ENCODE results near the gene TMEM233.

The TMEM233 gene

DNA sequence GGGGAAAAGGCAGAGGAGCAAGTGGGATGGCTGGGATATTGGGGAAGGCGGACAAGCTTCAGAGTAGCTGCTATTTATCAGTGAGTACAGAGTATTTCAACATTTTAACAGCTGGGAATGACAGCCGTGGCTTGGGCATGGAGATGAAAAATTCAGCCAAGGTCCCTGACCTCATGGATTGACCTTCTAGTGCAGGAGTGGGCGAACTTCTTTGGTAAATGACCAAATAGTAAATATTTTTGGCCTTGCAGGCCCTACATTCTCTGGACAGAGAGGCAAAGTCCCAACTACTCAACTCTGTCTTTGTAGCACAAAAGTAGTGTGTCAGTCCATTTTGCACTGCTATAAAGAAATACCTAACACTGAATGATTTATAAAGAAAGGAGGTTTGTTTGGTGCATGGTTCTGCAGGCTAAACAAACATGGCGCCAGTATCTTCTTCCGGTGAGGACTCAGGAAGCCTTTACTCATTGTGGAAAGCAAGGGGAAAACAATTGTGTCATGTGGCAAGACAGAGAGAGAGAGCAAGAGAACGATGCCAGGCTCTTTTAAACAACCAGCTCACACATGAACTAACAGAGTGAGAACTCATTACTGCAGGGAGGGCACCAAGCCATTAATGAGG lies 33.6 kb downstream of the TMEM233 start:
- TF ChIP-seq GATA3 (IDR thresholded peaks at IDR 0.05; ENCODE audit: low read depth, low read length) = no peak
- TF ChIP-seq GATA2 (IDR thresholded peaks at IDR 0.05; ENCODE audit: low read depth, low read length) = no peak

DNA sequence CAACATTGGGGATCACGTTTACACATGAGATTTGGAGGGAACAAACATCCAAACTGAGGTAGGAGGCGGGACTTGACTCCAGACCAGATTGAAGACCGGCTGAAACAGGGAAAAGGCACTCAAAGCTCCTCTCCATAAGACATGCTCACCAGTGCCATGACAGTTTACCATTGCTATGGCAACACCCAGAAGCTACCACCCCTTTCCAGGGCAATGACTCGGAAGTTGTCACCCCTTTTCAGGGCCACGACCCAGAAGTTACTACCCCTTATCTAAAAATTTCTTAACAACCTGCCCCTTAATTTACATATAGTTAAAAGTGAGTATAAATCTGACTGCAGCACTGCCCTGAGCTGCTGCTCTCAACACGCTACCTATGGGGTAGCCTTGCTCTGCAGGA lies 34.1 kb downstream of the TMEM233 start:
- TF ChIP-seq GATA3 (IDR thresholded peaks at IDR 0.05; ENCODE audit: low read depth, low read length) = no peak
- no peak for TF ChIP-seq GATA2 (IDR thresholded peaks at IDR 0.05; ENCODE audit: low read depth, low read length)

DNA sequence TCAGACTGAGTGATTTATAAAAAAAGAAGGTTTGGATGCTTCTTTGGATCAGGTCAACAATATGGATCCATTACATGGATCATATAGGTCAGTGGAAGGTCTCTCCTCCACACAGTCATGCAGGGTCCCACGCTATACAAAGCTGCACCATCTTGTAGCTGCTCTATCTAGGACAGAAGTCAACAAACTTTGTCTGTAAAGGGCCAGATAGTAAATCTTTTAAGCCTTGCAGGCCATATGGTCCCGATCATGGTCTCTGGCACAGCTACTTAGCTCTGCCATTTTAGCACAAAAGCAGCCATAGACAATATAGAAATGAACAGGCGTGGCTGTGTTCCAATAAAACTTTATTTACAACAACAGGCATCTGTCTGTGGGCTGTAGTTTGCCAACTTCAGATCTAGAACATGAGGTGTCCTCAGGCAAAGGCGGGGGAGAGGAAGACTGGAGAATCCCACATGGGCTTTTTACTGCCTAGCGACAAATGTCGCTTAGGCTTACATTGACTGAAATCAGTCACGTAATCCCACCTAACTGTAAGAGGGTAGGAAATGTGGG lies 36.7 kb downstream of the TMEM233 start:
- TF ChIP-seq GATA3 (IDR thresholded peaks at IDR 0.05; ENCODE audit: low read depth, low read length) (no peak), GATA2 (IDR thresholded peaks at IDR 0.05; ENCODE audit: low read depth, low read length) (no peak)

DNA sequence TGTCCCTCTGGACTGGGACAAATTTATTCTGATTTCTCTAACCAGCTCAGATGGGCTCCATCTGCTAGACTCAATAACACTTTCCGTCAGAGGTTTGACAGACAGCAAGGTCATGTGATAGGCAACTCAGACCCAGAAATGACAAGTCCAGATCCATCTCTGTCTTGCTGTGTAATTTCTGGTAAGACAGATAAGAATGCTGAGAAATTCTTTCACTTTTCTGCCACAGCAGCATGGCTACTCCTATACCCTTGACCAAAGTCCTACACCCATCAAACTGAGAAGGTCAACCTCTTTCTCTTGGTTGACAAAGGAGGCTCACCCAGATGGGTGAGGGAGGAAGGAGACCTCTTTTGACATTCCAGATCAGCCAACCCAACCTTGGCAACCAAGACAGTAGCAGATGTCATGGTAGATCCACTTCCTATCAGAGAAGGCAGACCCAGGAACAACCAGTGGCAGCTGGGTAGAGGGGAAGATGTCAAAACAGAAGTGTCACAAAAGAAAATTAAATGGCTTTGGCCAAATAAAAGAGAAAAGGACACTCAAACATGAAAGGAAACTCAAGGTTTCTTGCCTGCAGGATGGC lies 37.5 kb downstream of the TMEM233 start:
- TF ChIP-seq GATA2 (IDR thresholded peaks at IDR 0.05; ENCODE audit: low read depth, low read length) (no peak), GATA3 (IDR thresholded peaks at IDR 0.05; ENCODE audit: low read depth, low read length) (no peak)

DNA sequence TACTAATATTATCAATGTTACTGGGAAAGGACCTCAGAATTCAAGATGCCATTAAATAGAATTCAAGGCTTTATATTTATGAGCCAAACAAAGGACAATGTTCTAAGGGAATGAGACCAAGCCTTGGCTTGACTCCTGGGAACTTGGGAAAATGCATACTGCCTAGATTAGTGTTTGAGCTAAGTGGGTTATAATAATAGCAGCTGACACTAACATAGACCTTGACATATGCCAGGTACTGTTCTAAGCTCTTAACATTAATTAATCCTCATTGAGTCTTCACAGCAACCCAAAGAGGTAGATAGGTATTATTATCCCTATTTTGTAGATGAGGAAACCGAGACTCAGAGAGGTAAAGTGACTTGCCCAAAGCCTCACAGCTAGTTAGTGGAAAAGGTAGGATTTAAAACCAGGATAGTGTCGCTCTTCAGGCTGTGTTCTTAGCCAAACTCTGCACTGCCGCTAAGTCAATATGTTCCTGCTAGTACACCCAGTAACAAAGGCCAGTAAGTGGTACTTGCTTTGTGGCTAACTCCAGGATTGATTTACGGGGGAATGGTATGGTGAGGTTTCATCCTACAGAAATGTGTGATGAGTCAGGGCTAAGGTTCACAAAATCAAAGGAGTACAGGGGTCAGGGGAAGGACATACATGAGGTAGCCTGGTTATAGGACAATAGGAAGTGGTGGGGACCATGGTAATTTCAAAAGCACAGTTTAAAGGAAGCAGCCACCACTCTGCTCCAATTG lies 38.5 kb downstream of the TMEM233 start:
- TF ChIP-seq GATA2 (IDR thresholded peaks at IDR 0.05; ENCODE audit: low read depth, low read length) (no peak), GATA3 (IDR thresholded peaks at IDR 0.05; ENCODE audit: low read depth, low read length) (no peak)

DNA sequence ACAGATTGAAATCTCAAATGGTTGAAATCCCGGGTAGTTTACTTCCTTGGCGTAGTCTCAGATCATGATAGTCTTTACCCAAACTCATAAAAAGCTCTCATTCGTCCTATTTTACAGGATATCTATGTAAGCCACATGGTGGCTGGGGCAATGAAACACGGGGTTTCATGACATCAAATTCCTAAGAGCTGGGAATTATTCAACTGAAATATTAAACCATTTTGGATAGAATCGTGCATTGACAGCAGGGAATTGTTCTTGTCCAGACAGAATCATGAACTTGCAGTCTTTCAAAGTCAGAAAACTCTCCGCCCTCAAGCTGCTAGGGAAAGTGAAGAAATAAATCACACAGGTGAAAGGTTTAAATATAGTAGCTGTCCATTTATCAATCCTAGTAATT lies 41.2 kb downstream of the TMEM233 start:
- TF ChIP-seq GATA3 (IDR thresholded peaks at IDR 0.05; ENCODE audit: low read depth, low read length) (no peak), GATA2 (IDR thresholded peaks at IDR 0.05; ENCODE audit: low read depth, low read length) (no peak)

DNA sequence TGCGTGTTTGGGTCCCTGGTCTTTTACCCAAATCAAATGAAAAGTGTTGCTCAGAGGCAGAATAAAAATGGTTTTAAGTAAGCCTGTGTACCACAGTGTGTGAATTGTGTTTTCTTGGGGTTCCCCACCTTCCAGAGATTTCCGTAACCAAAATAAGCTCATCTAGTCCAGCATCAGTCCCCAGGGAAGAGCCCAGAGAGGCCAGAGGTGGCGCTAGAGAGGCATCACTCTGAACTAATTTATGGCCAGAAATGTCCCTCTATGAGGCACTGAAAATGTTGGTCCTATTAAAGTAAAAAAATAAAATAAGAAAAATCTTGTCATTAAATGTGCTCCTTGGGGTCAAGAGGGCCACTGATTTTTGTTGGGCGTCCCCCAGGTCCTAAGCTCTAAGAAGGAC lies 49.4 kb downstream of the TMEM233 start:
- TF ChIP-seq GATA3 (IDR thresholded peaks at IDR 0.05; ENCODE audit: low read depth, low read length) (no peak), GATA2 (IDR thresholded peaks at IDR 0.05; ENCODE audit: low read depth, low read length) (no peak)

DNA sequence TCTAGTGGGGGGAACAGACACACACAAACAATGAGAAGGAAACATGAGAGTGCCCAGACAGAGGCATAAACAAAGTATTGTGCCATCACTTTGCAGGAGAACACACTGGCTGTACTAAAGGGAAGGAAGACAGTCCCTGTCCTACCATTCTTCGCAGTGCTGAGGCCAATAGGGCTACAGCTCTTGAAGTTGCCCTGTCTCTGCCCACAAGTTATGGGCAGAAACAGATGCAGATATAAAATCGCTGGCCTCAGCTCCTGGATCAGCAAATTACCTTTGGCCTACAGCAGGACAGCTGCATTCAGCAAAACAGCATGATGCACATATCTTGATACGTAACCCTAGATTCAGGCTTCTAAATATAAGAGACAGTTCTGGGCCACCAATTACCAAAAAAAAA lies 51.4 kb downstream of the TMEM233 start:
- no peak for TF ChIP-seq GATA3 (IDR thresholded peaks at IDR 0.05; ENCODE audit: low read depth, low read length)
- TF ChIP-seq GATA2 (IDR thresholded peaks at IDR 0.05; ENCODE audit: low read depth, low read length) = no peak

DNA sequence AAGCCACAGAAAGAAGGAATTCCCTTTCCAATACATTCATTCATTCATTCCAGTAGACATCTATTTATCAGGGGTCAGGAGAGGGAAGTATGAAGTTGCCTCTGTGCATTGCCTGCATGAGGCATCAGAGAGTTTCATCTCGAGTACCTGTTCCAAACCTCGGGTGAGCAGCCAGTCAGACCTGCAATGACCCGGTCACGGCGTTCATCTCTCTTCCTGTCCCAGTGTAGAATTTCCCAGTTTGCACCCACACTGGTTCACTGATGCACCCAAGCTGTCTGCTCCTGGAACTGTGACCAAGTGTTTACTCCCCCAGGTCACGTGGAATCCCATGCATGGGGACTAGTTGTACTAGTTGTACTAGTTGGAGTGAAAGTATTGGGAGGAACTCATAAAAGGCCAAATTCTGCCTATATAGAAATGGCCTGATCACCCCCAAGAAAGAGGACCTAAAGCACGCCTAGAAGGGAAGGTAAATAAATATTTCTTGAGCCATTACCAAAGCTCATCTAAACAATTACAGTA lies 52.0 kb downstream of the TMEM233 start:
- TF ChIP-seq GATA3 (IDR thresholded peaks at IDR 0.05; ENCODE audit: low read depth, low read length) = no peak
- TF ChIP-seq GATA2 (IDR thresholded peaks at IDR 0.05; ENCODE audit: low read depth, low read length) = no peak

DNA sequence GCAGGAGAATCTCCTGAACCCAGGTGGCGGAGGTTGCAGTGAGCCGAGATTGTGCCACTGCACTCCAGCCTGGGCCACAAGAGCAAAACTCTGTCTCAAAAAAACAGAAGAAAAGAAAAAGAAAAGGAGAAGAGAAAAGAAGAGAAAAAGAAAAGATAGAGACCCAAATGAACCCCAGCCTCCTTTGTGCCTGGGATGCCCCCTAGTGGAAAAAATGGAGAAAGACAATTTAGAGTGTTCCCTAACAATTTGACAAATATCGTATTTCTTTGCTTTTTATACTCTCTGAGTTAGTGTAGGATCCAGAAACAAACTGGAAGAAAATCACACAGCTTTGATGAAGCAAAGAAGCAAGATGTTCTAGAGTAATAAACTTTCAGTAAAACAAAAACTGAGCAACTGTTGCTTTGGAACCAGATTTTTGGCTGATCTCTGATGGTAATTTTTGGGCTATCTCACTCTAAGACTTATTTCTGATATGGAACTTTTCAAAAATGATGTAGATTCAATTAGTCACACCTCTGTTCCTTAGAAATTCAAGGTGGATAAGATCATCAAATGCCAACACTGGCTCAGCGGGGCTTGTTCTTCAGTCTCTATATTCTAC lies 55.7 kb downstream of the TMEM233 start:
- TF ChIP-seq GATA3 (IDR thresholded peaks at IDR 0.05; ENCODE audit: low read depth, low read length) (no peak), GATA2 (IDR thresholded peaks at IDR 0.05; ENCODE audit: low read depth, low read length) (no peak)

DNA sequence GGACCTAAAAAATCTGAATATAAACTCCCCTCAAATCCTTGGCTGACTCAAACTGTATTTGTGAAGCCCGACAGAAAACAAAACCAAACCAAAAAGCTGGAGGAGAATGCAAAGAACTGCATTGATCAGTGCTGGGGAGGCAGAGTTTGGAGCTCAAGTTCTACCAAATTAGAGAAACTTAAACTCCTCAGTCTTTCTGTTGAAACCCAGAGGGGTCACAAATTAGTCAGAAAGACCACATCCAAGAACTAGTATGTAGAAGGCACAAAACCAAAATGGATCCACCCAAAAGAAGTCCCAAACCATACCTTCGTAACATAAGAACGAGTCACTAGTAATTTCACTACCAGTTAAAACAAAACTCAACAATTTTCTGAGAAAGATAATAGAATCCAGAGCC lies 59.1 kb downstream of the TMEM233 start:
- TF ChIP-seq GATA2 (IDR thresholded peaks at IDR 0.05; ENCODE audit: low read depth, low read length) = no peak
- TF ChIP-seq GATA3 (IDR thresholded peaks at IDR 0.05; ENCODE audit: low read depth, low read length) = no peak

DNA sequence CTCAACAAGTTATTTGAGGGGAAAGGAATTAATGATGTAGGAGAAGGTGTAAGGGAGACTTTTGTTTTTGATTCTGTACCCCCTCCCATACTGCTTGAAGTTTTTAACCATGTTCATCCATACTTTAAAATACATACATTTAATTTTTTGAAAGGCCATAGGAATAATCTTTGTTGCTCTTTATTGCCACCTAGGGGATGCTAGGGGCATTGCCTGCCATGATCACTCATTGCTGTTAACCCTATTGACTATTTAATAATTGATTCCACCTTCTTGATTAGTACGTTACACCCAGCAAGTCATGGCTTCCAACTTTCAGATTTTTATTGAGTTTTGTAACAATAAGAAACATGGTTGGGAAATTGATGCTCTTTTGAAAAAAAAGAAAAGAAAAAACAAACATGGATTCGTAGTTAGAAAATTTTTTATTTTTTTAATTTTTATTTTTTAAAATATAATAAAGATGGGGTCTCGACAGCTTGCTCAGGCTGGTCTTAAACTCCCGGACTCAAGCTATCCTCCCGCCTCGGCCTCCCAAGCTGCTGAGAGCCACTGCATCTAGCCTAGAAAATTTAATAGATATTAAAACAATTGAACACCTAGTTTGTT lies 65.8 kb downstream of the TMEM233 start:
- TF ChIP-seq GATA2 (IDR thresholded peaks at IDR 0.05; ENCODE audit: low read depth, low read length) (no peak), GATA3 (IDR thresholded peaks at IDR 0.05; ENCODE audit: low read depth, low read length) (no peak)

DNA sequence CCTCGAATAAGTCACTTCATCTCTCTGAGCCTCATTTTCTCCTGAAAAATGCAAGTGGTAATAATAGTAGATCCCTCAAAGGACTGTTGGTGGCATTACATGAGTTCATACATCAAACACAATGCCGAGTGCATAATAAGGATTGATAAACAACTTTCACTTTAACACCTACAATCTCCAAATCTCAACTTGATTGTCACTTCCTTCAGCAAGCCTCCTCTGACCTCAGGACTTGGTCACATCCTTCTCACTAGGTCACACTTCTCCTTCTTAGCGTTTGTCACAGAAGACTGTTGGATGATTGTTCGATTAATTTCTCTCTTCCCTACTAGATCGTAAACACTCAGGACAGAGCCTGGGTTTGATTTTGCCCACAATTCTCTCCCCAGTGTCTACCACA lies 66.5 kb downstream of the TMEM233 start:
- TF ChIP-seq GATA3 (IDR thresholded peaks at IDR 0.05; ENCODE audit: low read depth, low read length) (no peak), GATA2 (IDR thresholded peaks at IDR 0.05; ENCODE audit: low read depth, low read length) (no peak)

DNA sequence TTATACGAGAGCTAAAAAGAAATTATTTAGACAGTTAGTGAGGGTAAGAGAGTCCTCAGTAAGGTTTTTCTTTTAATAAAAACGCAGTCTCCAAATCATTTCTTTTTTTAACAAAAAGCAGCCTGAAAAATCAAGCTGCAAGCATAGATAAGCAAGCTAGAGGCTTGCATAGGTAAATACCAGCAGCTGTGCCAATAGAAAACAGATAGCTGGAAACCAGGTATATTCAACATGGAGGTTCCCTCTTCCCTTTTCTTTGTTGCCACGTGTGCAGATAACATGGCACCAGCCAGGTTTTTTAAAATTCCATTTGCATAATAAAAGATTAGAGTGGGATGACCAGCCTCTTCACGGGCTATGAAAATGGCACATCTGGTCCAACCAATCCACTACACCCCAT lies 68.3 kb downstream of the TMEM233 start:
- TF ChIP-seq GATA3 (IDR thresholded peaks at IDR 0.05; ENCODE audit: low read depth, low read length) (no peak), GATA2 (IDR thresholded peaks at IDR 0.05; ENCODE audit: low read depth, low read length) (no peak)

All from SH-SY5Y (cell line).